OCI-M1 (cell line): ENCODE measurements around the gene HCAR3.

Source experiments
- DNase-seq: peaks from one replicate; lab custom pipeline; 2025; lab: John Stamatoyannopoulos, UW

HCAR3 gene

GRCh38 chr12:122669397-122670070, 47.1 kb downstream of the HCAR3 start:
- no peak for DNase-seq

GRCh38 chr12:122668268-122668667, 48.3 kb downstream of the HCAR3 start:
- no peak for DNase-seq

GRCh38 chr12:122665759-122666158, 50.9 kb downstream of the HCAR3 start:
- DNase-seq = no peak

GRCh38 chr12:122665349-122665748, 51.3 kb downstream of the HCAR3 start:
- DNase-seq = no peak
